HCT116 (cell line): ENCODE data around the gene ZNF14. TPM values are rescaled to one million over a fixed set of nuclear protein-coding genes. Genes with fewer than 3 reads are reported as not detected.
"Not testable (repeated sequence)": the region's sequence is repeated elsewhere in the genome, so short reads cannot be mapped to it uniquely, and the experiment has no call there.

Experiments
- ATAC-seq: fragments of 200-7000 bp; cut with Tn5 transposase; 2 replicates; pipeline ENCODE4 v1.9.1; 2020; ENCODE audit warnings: mild to moderate bottlenecking, moderate library complexity
- BruUV-seq: library from RNA; stranded (reverse); fragments of 400-500 nt; replicated peaks from 2 replicates; lab custom pipeline; 2021; lab: Mats Ljungman, UMichigan
- CTCF ChIA-PET: fragments of 300-600 bp; sonication (Branson Sonifier 250); formaldehyde crosslinking; loops from one replicate; lab custom pipeline; 2021; ENCODE audit warnings: antibody characterized with exemption; lab: Charles Lee
- POLR2A ChIA-PET: fragments of 300-600, 350-600 bp; sonication (Branson Sonifier 250); formaldehyde crosslinking; loops from one replicate; lab custom pipeline; 2021; ENCODE audit warnings: antibody characterized with exemption; lab: Charles Lee
- RAD21 ChIA-PET, 2 experiments: fragments of 300-600 bp; sonication (Branson Sonifier 250); formaldehyde crosslinking; loops; one replicate each; lab custom pipeline; 2023; ENCODE audit warnings: low total read pairs in 2 of 2; ENCODE audit not compliant: uncharacterized antibody in 2 of 2, unreplicated experiment in 2 of 2, low non-redundant PET in 1 of 2; lab: Charles Lee
- DNase-seq: peaks from one replicate; pipeline ENCODE4 v3.0.0-alpha.2; 2010; ENCODE audit warnings: low read depth, low spot score
- H2AFZ ChIP-seq: fragments of 200-600 bp; shearing (Covaris generic), sonication (generic); 2 replicates; pipeline ENCODE4 v1.6.1; 2017; ENCODE audit warnings: low read depth, mixed run types, mixed read lengths, antibody characterized with exemption, low read length; ENCODE audit not compliant: poor library complexity, severe bottlenecking
- H3K27ac ChIP-seq: 2 replicates; pipeline ENCODE4 v1.5.1; 2012; ENCODE audit warnings: low read depth, low read length
- H3K27me3 ChIP-seq: fragments of 200-600 bp; sonication (generic); 2 replicates; pipeline ENCODE4 v1.6.1; 2016; ENCODE audit warnings: mixed run types, low read length, mixed read lengths; ENCODE audit not compliant: insufficient read depth
- H3K36me3 ChIP-seq, 2 experiments: fragments of 200-500 bp in 1 of 2; fragments of 200-600 bp in 1 of 2; sonication (Bioruptor generic) in 1 of 2; sonication (generic) in 1 of 2; 2 replicates each; pipeline versions ENCODE4 v1.5.1 to v1.6.1; 2014 to 2016; ENCODE audit warnings: low read length in 2 of 2, inconsistent platforms in 1 of 2, mixed read lengths in 1 of 2, mixed run types in 1 of 2; ENCODE audit not compliant: insufficient read depth in 2 of 2, control insufficient read depth in 1 of 2
- H3K4me1 ChIP-seq, 2 experiments: fragments of 200-600 bp in 1 of 2; sonication (generic) in 1 of 2; 2 replicates each; pipeline versions ENCODE4 v1.5.1 to v1.6.1; 2012 to 2017; ENCODE audit warnings: low read length in 2 of 2, inconsistent platforms in 1 of 2, mild to moderate bottlenecking in 1 of 2, mixed read lengths in 1 of 2, mixed run types in 1 of 2, moderate library complexity in 1 of 2; ENCODE audit not compliant: insufficient read depth in 2 of 2, control insufficient read depth in 1 of 2
- H3K4me2 ChIP-seq: fragments of 200-600 bp; sonication (generic); 2 replicates; pipeline ENCODE4 v1.6.1; 2017; ENCODE audit warnings: mixed run types, low read length, mixed read lengths
- H3K4me3 ChIP-seq, 2 experiments: fragments of 200-600 bp in 1 of 2; sonication (generic) in 1 of 2; replicated peaks in 1 of 2; 2 replicates each; pipeline ENCODE4 v1.5.1; 2011 to 2016; ENCODE audit warnings: low read length in 2 of 2, control low read depth in 1 of 2, low read depth in 1 of 2, mild to moderate bottlenecking in 1 of 2, mixed read lengths in 1 of 2, mixed run types in 1 of 2
- H3K79me2 ChIP-seq: fragments of 200-600 bp; sonication (generic); 2 replicates; pipeline ENCODE4 v1.6.1; 2017; ENCODE audit warnings: mild to moderate bottlenecking, mixed run types, low read length, moderate library complexity, mixed read lengths; ENCODE audit not compliant: insufficient read depth
- H3K9ac ChIP-seq: fragments of 200-600 bp; sonication (generic); 2 replicates; pipeline ENCODE4 v1.6.1; 2016; ENCODE audit warnings: low read length, mixed read lengths
- H3K9me2 ChIP-seq: fragments of 200-600 bp; sonication (generic), shearing (Covaris generic); 2 replicates; pipeline ENCODE4 v1.6.1; 2017; ENCODE audit warnings: mixed run types, mild to moderate bottlenecking, moderate library complexity; ENCODE audit not compliant: insufficient read depth
- H3K9me3 ChIP-seq, 2 experiments: fragments of 200-500 bp in 1 of 2; fragments of 200-600 bp in 1 of 2; sonication (Bioruptor generic) in 1 of 2; sonication (generic) in 1 of 2; 2 replicates each; pipeline ENCODE4 v1.6.1; 2014 to 2017; ENCODE audit warnings: low read length in 2 of 2, mixed read lengths in 2 of 2, inconsistent platforms in 1 of 2, low read depth in 1 of 2, mild to moderate bottlenecking in 1 of 2, mixed run types in 1 of 2, moderate library complexity in 1 of 2; ENCODE audit not compliant: control insufficient read depth in 1 of 2, insufficient read depth in 1 of 2
- H4K20me1 ChIP-seq: fragments of 200-600 bp; sonication (generic), shearing (Covaris generic); 2 replicates; pipeline ENCODE4 v1.6.1; 2017; ENCODE audit warnings: mixed run types, mild to moderate bottlenecking, moderate library complexity; ENCODE audit not compliant: insufficient read depth
- CTCF ChIP-seq, 3 experiments: fragments of 200-600 bp in 1 of 3; sonication (generic) in 1 of 3; IDR thresholded peaks in 2 of 3; conservative IDR thresholded peaks in 1 of 3; 2 replicates each; pipeline ENCODE4 v1.5.1; 2012 to 2017; ENCODE audit warnings: low read depth in 2 of 3, low read length in 2 of 3, antibody characterized with exemption in 1 of 3, borderline replicate concordance in 1 of 3, control low read depth in 1 of 3, mild to moderate bottlenecking in 1 of 3, mixed read lengths in 1 of 3, mixed run types in 1 of 3, moderate library complexity in 1 of 3; ENCODE audit not compliant: insufficient read depth in 1 of 3
- JUND ChIP-seq: IDR thresholded peaks from 2 replicates; pipeline ENCODE4 v1.6.1; 2012
- POLR2A ChIP-seq: IDR thresholded peaks from 2 replicates; pipeline ENCODE4 v1.7.0; 2011; ENCODE audit warnings: borderline replicate concordance; ENCODE audit not compliant: insufficient read depth, insufficient read length; ENCODE audit errors: extremely low read depth
- POLR2AphosphoS5 ChIP-seq: IDR thresholded peaks from 2 replicates; pipeline ENCODE4 v1.6.1; 2011; ENCODE audit warnings: mild to moderate bottlenecking, low read depth, low read length, moderate library complexity
- RAD21 ChIP-seq: IDR thresholded peaks from 2 replicates; pipeline ENCODE4 v1.6.1; 2012; ENCODE audit warnings: low read depth, mild to moderate bottlenecking
- SP1 ChIP-seq: IDR thresholded peaks from 2 replicates; pipeline ENCODE4 v1.6.1; 2012; ENCODE audit warnings: low read depth
- SRF ChIP-seq: IDR thresholded peaks from 2 replicates; pipeline ENCODE4 v1.6.1; 2012; ENCODE audit warnings: low read depth
- TCF7L2 ChIP-seq: IDR thresholded peaks from 2 replicates; pipeline ENCODE4 v1.7.0; 2011; ENCODE audit warnings: borderline replicate concordance, inconsistent platforms; ENCODE audit not compliant: insufficient read depth, insufficient read length; ENCODE audit errors: extremely low read depth
- ZBTB33 ChIP-seq: IDR thresholded peaks from 2 replicates; pipeline ENCODE4 v1.6.1; 2011; ENCODE audit warnings: mild to moderate bottlenecking, low read length, moderate library complexity; ENCODE audit not compliant: insufficient replicate concordance; ENCODE audit errors: extremely low read depth
- intact Hi-C: fragments of 100-400 bp; cut with micrococcal nuclease; formaldehyde crosslinking; loops from 2 replicates; pipeline ENCODE4 v1.10.0; 2022
- total RNA-seq: library from RNA; stranded (reverse); gene quantifications from one replicate; pipeline ENCODE4 v1.2.1, GENCODE V29; 2021; ENCODE audit not compliant: unreplicated experiment

Gene ZNF14
- total RNA-seq, 1 experiment from 2014 or later = 4.8 TPM

GRCh38 chr19:19774354-19775033 lies 41.6 kb upstream of the ZNF14 start:
- ChIA-PET POLR2A (no interaction called here), CTCF (no interaction called here), RAD21 (no interaction called here)
- intact Hi-C loops = loop anchor here (10.0 kb wide), 1 partner anchor 230 kb away; no protein-coding TSS in a partner anchor
- Histone ChIP-seq H3K9ac (no peak overlapping the region), H2AFZ (no peak overlapping the region), H3K4me3 (no peak overlapping the region), H3K9me2 (no peaks in the 10 kb centered on the region), H3K27me3 (no peaks in the 10 kb centered on the region), H4K20me1 (no peaks in the 10 kb centered on the region), H3K9me3 (peaks cover 0 to 13% of the 10 kb centered on the region in 2 experiments; a peak in 2 of 4 replicates), H3K27ac (no peak overlapping the region), H3K4me1 (peaks cover 6 to 14% of the 10 kb centered on the region in 2 experiments; a peak in 2 of 4 replicates), H3K4me2 (no peak overlapping the region), H3K79me2 (peaks cover 13% of the 10 kb centered on the region; the same call in 1 of the 2 replicates), H3K36me3 (peaks cover 0 to 3% of the 10 kb centered on the region in 2 experiments; a peak in 2 of 4 replicates)
- ATAC-seq (no peak), DNase-seq (no peak)
- BruUV-seq = no TSS peak
- TF ChIP-seq TCF7L2 (no peak), SRF (no peak), ZBTB33 (no peak), POLR2A (no peak), SP1 (no peak), CTCF (IDR thresholded peaks at IDR 0.05 in 2 of 3, conservative IDR thresholded peaks at IDR 0.05 in 1 of 3; ENCODE audit: borderline replicate concordance in 1 of 3, insufficient read depth in 1 of 3, low read depth in 2 of 3, low read length in 2 of 3) (no peak), JUND (no peak), RAD21 (no peak), POLR2AphosphoS5 (no peak)

- H3K36me3 ChIP-seq, H3K9ac ChIP-seq, H3K9me3 ChIP-seq, H3K4me2 ChIP-seq, H2AFZ ChIP-seq, POLR2A ChIA-PET, H3K79me2 ChIP-seq, H3K9me2 ChIP-seq, DNase-seq, H3K27ac ChIP-seq, H3K4me3 ChIP-seq, ATAC-seq, BruUV-seq, H3K4me1 ChIP-seq, RAD21 ChIA-PET, H4K20me1 ChIP-seq, H3K27me3 ChIP-seq: not testable (repeated sequence)
- intact Hi-C loops = loop anchor here (10.0 kb wide), 1 partner anchor 227 kb away; no protein-coding TSS in a partner anchor
- CTCF ChIA-PET = interaction anchor here (0.7 kb wide), 1 partner anchor 310 kb away, joined by 5 read pairs; no protein-coding TSS in a partner anchor
Measured at GRCh38 chr19:19771963-19772362, 39.1 kb upstream of the ZNF14 start.

- DNase-seq, H3K27ac ChIP-seq, H3K9me3 ChIP-seq, H4K20me1 ChIP-seq, H3K4me3 ChIP-seq, H3K27me3 ChIP-seq, RAD21 ChIA-PET, CTCF ChIA-PET, H2AFZ ChIP-seq, POLR2A ChIA-PET, ATAC-seq, H3K4me1 ChIP-seq, H3K79me2 ChIP-seq, H3K4me2 ChIP-seq, BruUV-seq, H3K36me3 ChIP-seq, H3K9ac ChIP-seq, H3K9me2 ChIP-seq: not testable (repeated sequence)
- intact Hi-C loops = loop anchor here (10.0 kb wide), 1 partner anchor 225 kb away; no protein-coding TSS in a partner anchor
Measured at GRCh38 chr19:19769971-19770370, 37.1 kb upstream of the ZNF14 start.
